Keratinocyte (primary cell): ENCODE measurements around the gene CNTNAP5. TPM values are rescaled to one million over a fixed set of nuclear protein-coding genes. Genes with fewer than 3 reads are reported as not detected.

Experiments used
- DNase-seq: peaks from one replicate; pipeline ENCODE4 v3.0.0-alpha.2; 2011; ENCODE audit warnings: low read depth, missing footprints, low spot score
- FAIRE-seq: peaks from 2 replicates; lab custom pipeline; 2011; peaks lifted over from hg19 to GRCh38; lab: Jason Lieb, UNC
- H2AFZ ChIP-seq: 2 replicates; pipeline ENCODE4 v1.6.0; 2012; ENCODE audit warnings: low read length, control low read depth, inconsistent platforms; ENCODE audit not compliant: control insufficient read depth
- H3K27ac ChIP-seq: 2 replicates; pipeline ENCODE4 v1.5.1; 2011; ENCODE audit warnings: low read length; ENCODE audit not compliant: control insufficient read depth, insufficient read depth
- H3K27me3 ChIP-seq: 3 replicates; pipeline ENCODE4 v1.6.0; 2011; ENCODE audit warnings: low read length; ENCODE audit not compliant: control insufficient read depth, insufficient read depth; ENCODE audit errors: extremely low read depth
- H3K36me3 ChIP-seq, 2 experiments: 2 replicates in 1 of 2; 3 replicates in 1 of 2; pipeline ENCODE4 v1.5.1; 2011; ENCODE audit warnings: low read length in 2 of 2, mild to moderate bottlenecking in 1 of 2; ENCODE audit not compliant: control insufficient read depth in 2 of 2, insufficient read depth in 2 of 2; ENCODE audit errors: extremely low read depth in 1 of 2
- H3K4me1 ChIP-seq: 3 replicates; pipeline ENCODE4 v1.5.1; 2011; ENCODE audit warnings: low read length; ENCODE audit not compliant: control insufficient read depth, insufficient read depth; ENCODE audit errors: extremely low read depth
- H3K4me2 ChIP-seq: 3 replicates; pipeline ENCODE4 v1.6.0; 2011; ENCODE audit warnings: low read depth, low read length; ENCODE audit not compliant: control insufficient read depth, insufficient read depth; ENCODE audit errors: extremely low read depth
- H3K4me3 ChIP-seq, 3 experiments: fragments of 200-600 bp in 1 of 3; sonication (generic) in 1 of 3; 2 replicates in 2 of 3; 3 replicates in 1 of 3; pipeline ENCODE4 v1.5.1; 2011 to 2016; ENCODE audit warnings: low read length in 3 of 3, mild to moderate bottlenecking in 3 of 3, control low read depth in 2 of 3, inconsistent platforms in 1 of 3, low read depth in 1 of 3, mixed read lengths in 1 of 3, mixed run types in 1 of 3, moderate library complexity in 1 of 3; ENCODE audit not compliant: control insufficient read depth in 2 of 3, insufficient read depth in 2 of 3; ENCODE audit errors: extremely low read depth in 1 of 3
- H3K79me2 ChIP-seq: 2 replicates; pipeline ENCODE4 v1.6.0; 2012; ENCODE audit warnings: low read length; ENCODE audit not compliant: control insufficient read depth, insufficient read depth
- H3K9ac ChIP-seq: 3 replicates; pipeline ENCODE4 v1.6.0; 2011; ENCODE audit warnings: low read length; ENCODE audit not compliant: control insufficient read depth, insufficient read depth; ENCODE audit errors: extremely low read depth
- H3K9me1 ChIP-seq: 3 replicates; pipeline ENCODE4 v1.6.0; 2011; ENCODE audit warnings: low read length; ENCODE audit not compliant: control insufficient read depth, insufficient read depth; ENCODE audit errors: extremely low read depth
- H3K9me3 ChIP-seq: 2 replicates; pipeline ENCODE4 v1.5.1; 2012; ENCODE audit warnings: low read depth, low read length; ENCODE audit not compliant: control insufficient read depth
- H4K20me1 ChIP-seq: 3 replicates; pipeline ENCODE4 v1.6.0; 2011; ENCODE audit warnings: low read length; ENCODE audit not compliant: control insufficient read depth, insufficient read depth; ENCODE audit errors: extremely low read depth
- EZH2 ChIP-seq: IDR thresholded peaks from one replicate; pipeline ENCODE4 v1.6.1; 2012; ENCODE audit warnings: inconsistent platforms, mild to moderate bottlenecking, low read length, moderate library complexity
- dilution Hi-C: fragments of 300-500 bp; cut with MboI; formaldehyde crosslinking; loops from one replicate; pipeline ENCODE4 v1.7.0; 2020; ENCODE audit warnings: low sequenced_read_pairs; ENCODE audit not compliant: extremely low pct_ligation_motif_present
- polyA plus RNA-seq, 5 experiments: library from polyadenylated mRNA; depleted of rRNA in 3 of 5; stranded (reverse) in 3 of 5; stranded (forward) in 1 of 5; unstranded in 1 of 5; fragments of >200 nt; gene quantifications; 1 replicate in 1 of 5; 2 replicates in 3 of 5; 3 replicates in 1 of 5; pipeline versions ENCODE4 v1.2.1 to v1.2.3, GENCODE V29; 2011 to 2012; ENCODE audit warnings: missing spikeins in 2 of 5, low read depth in 1 of 5, low replicate concordance in 1 of 5
- TF ChIP-seq, protein P1 (sequence below), 3 experiments: IDR thresholded peaks in 1 of 3; conservative IDR thresholded peaks in 1 of 3; optimal IDR thresholded peaks in 1 of 3; 2 replicates in 2 of 3; 3 replicates in 1 of 3; pipeline versions ENCODE3 to v1.5.1; 2011; ENCODE audit warnings: low read length in 3 of 3, mild to moderate bottlenecking in 3 of 3, moderate library complexity in 2 of 3, control low read depth in 1 of 3, inconsistent platforms in 1 of 3; ENCODE audit not compliant: insufficient read depth in 2 of 3; ENCODE audit errors: extremely low read depth in 1 of 3

Gene CNTNAP5
- polyA plus RNA-seq, 1 donor (not counting 4 experiments of a cell fraction or from before 2014, with no cell fraction given) = not detected

DNA sequence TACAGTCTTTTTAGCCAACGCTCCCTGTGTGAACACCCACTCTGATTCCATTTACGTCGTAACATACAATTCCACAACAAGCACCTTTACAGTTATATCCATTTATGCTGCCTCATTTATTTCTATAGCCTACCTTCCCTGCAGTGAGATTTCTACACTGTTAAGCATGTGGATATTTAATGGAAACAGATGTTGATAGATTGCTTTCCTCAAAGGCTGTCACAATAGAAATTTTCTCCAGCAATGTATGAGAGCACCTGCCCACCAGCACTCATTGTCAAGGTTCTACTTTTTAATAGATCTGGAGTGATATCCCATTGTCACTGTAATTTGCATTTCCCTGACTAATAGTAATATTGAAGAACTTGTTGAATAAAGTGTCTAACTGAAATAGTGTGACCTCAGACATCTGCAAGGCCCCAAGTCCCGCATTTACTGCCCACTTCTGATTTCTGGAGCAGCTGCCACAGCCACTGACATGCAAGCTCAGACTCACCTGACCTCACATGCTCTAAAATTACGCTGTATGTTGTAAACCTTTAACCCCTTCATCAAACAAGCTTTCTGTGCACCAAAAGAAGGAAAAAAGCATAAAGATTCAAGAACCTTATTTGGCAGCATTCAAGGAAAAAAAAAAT is 295.1 kb downstream of the CNTNAP5 start:
- H3K9ac ChIP-seq = no peak overlapping the region
- no peaks in the 10 kb centered on the region for H3K27me3 ChIP-seq
- no peaks in the 10 kb centered on the region for H3K36me3 ChIP-seq
- TF ChIP-seq, protein P1, sequence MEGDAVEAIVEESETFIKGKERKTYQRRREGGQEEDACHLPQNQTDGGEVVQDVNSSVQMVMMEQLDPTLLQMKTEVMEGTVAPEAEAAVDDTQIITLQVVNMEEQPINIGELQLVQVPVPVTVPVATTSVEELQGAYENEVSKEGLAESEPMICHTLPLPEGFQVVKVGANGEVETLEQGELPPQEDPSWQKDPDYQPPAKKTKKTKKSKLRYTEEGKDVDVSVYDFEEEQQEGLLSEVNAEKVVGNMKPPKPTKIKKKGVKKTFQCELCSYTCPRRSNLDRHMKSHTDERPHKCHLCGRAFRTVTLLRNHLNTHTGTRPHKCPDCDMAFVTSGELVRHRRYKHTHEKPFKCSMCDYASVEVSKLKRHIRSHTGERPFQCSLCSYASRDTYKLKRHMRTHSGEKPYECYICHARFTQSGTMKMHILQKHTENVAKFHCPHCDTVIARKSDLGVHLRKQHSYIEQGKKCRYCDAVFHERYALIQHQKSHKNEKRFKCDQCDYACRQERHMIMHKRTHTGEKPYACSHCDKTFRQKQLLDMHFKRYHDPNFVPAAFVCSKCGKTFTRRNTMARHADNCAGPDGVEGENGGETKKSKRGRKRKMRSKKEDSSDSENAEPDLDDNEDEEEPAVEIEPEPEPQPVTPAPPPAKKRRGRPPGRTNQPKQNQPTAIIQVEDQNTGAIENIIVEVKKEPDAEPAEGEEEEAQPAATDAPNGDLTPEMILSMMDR (optimal IDR thresholded peaks at IDR 0.05 in 1 of 3, IDR thresholded peaks at IDR 0.05 in 1 of 3, conservative IDR thresholded peaks at IDR 0.05 in 1 of 3; ENCODE audit: extremely low read depth in 1 of 3, insufficient read depth in 2 of 3, low read length in 3 of 3) = no peak
- TF ChIP-seq EZH2 = no peak
- DNase-seq = no peak
- H3K9me3 ChIP-seq = no peaks in the 10 kb centered on the region
- dilution Hi-C loops = no loop called here
- no peak for FAIRE-seq
- H2AFZ ChIP-seq = no peak overlapping the region
- no peak overlapping the region for H3K4me2 ChIP-seq
- H3K79me2 ChIP-seq = no peaks in the 10 kb centered on the region
- H3K4me1 ChIP-seq = no peaks in the 10 kb centered on the region
- no peaks in the 10 kb centered on the region for H3K9me1 ChIP-seq
- H3K4me3 ChIP-seq = no peak overlapping the region
- H3K27ac ChIP-seq = no peak overlapping the region
- H4K20me1 ChIP-seq = no peaks in the 10 kb centered on the region

DNA sequence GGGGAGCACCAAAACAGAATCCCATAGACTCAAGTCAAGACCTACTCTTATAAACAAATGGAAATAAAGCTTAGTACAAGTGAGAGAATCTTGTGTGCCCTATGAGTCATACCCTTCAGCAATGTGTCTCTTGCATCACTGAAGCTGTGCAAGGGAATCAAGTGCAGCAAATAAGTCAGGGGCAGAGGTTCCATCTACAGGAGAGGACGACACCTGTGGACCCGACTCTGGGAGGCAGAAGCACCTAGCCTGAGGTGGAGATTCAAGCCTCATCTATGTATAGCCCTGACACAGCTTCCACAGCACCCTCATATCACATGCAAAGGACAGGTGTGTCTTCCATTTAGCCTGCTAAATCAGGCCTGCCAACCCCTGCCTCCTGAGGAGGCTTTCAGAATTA is 298.2 kb downstream of the CNTNAP5 start:
- no peak overlapping the region for H3K4me3 ChIP-seq
- no peaks in the 10 kb centered on the region for H4K20me1 ChIP-seq
- no peaks in the 10 kb centered on the region for H3K79me2 ChIP-seq
- H3K4me1 ChIP-seq = no peaks in the 10 kb centered on the region
- H3K9ac ChIP-seq = no peak overlapping the region
- FAIRE-seq = no peak
- no peaks in the 10 kb centered on the region for H3K9me1 ChIP-seq
- H3K36me3 ChIP-seq = no peaks in the 10 kb centered on the region
- no peaks in the 10 kb centered on the region for H3K27me3 ChIP-seq
- no peak overlapping the region for H3K27ac ChIP-seq
- no peak for TF ChIP-seq EZH2
- TF ChIP-seq, protein P1 (optimal IDR thresholded peaks at IDR 0.05 in 1 of 3, IDR thresholded peaks at IDR 0.05 in 1 of 3, conservative IDR thresholded peaks at IDR 0.05 in 1 of 3; ENCODE audit: extremely low read depth in 1 of 3, insufficient read depth in 2 of 3, low read length in 3 of 3) = no peak
- no peak for DNase-seq
- no peak overlapping the region for H2AFZ ChIP-seq
- no peak overlapping the region for H3K4me2 ChIP-seq
- H3K9me3 ChIP-seq = no peaks in the 10 kb centered on the region
- dilution Hi-C loops = no loop called here
